IMR-90 (cell line): ENCODE measurements around the gene CST9L. TPM values are rescaled to one million over a fixed set of nuclear protein-coding genes. Genes with fewer than 3 reads are reported as not detected.
A peak's percentile ranks its signal among the peaks of the same experiment; 100 is the strongest.

Experiments
- ATAC-seq: fragments of 200-7000 bp; cut with Tn5 transposase; 2 replicates; pipeline ENCODE4 v1.9.1; 2020; ENCODE audit warnings: low read depth, mild to moderate bottlenecking, moderate library complexity
- BruUV-seq: library from RNA; stranded (reverse); fragments of 400-500 nt; replicated peaks from 2 replicates; lab custom pipeline; 2021; lab: Mats Ljungman, UMichigan
- CTCF ChIA-PET: fragments of 300-600 bp; formaldehyde crosslinking; extraction: SDS; loops from one replicate; lab custom pipeline; 2021; ENCODE audit warnings: antibody characterized with exemption; lab: Yijun Ruan, JAX
- POLR2A ChIA-PET: fragments of 300-600 bp; sonication (Branson Sonifier 250); formaldehyde crosslinking; loops from one replicate; lab custom pipeline; 2022; ENCODE audit warnings: antibody characterized with exemption; ENCODE audit not compliant: unreplicated experiment; lab: Charles Lee
- DNase-seq: peaks from one replicate; pipeline ENCODE4 v3.0.0; 2013
- H2AFZ ChIP-seq: replicated peaks from 2 replicates; pipeline ENCODE3; 2013; ENCODE audit warnings: low read length, mild to moderate bottlenecking; ENCODE audit not compliant: poor library complexity
- H2AK5ac ChIP-seq: 2 replicates; pipeline ENCODE4 v1.6.1; 2013; ENCODE audit warnings: low read depth, low read length, inconsistent platforms
- H2AK9ac ChIP-seq: replicated peaks from 2 replicates; pipeline ENCODE3; 2013; ENCODE audit warnings: mild to moderate bottlenecking, low read depth, low read length, moderate library complexity; ENCODE audit not compliant: poor library complexity
- H2BK120ac ChIP-seq: 2 replicates; pipeline ENCODE4 v1.6.1; 2013; ENCODE audit warnings: low read depth, low read length, inconsistent platforms
- H2BK15ac ChIP-seq: 3 replicates; pipeline ENCODE4 v1.6.1; 2013; ENCODE audit warnings: low read depth, low read length, inconsistent platforms
- H2BK20ac ChIP-seq: 2 replicates; pipeline ENCODE4 v1.6.1; 2013; ENCODE audit warnings: low read depth, mild to moderate bottlenecking, inconsistent platforms, low read length, moderate library complexity
- H2BK5ac ChIP-seq: 2 replicates; pipeline ENCODE4 v1.6.1; 2013; ENCODE audit warnings: mild to moderate bottlenecking, low read depth, low read length, inconsistent platforms; ENCODE audit not compliant: poor library complexity, severe bottlenecking
- H3K14ac ChIP-seq: replicated peaks from 2 replicates; pipeline ENCODE4 v1.6.1; 2013; ENCODE audit warnings: low read depth, low read length, inconsistent platforms
- H3K18ac ChIP-seq: 2 replicates; pipeline ENCODE4 v1.6.1; 2013; ENCODE audit warnings: low read depth, low read length, control low read depth
- H3K23ac ChIP-seq: 2 replicates; pipeline ENCODE4 v1.6.1; 2013; ENCODE audit warnings: low read depth, low read length, inconsistent platforms
- H3K27ac ChIP-seq: 2 replicates; pipeline ENCODE4 v1.5.1; 2013; ENCODE audit warnings: mild to moderate bottlenecking, control low read depth, low read length; ENCODE audit not compliant: insufficient read depth
- H3K27me3 ChIP-seq: 2 replicates; pipeline ENCODE4 v1.6.1; 2013; ENCODE audit warnings: low read length; ENCODE audit not compliant: control insufficient read depth, insufficient read depth
- H3K36me3 ChIP-seq: 2 replicates; pipeline ENCODE4 v1.6.1; 2013; ENCODE audit warnings: low read length, mixed read lengths; ENCODE audit not compliant: control insufficient read depth, insufficient read depth
- H3K4ac ChIP-seq: 2 replicates; pipeline ENCODE4 v1.6.1; 2013; ENCODE audit warnings: low read depth, low read length, inconsistent platforms
- H3K4me1 ChIP-seq: 2 replicates; pipeline ENCODE4 v1.6.1; 2013; ENCODE audit warnings: low read length, mixed read lengths; ENCODE audit not compliant: control insufficient read depth, insufficient read depth
- H3K4me2 ChIP-seq: 2 replicates; pipeline ENCODE4 v1.6.1; 2013; ENCODE audit warnings: low read depth, mild to moderate bottlenecking, control low read depth, low read length, moderate library complexity
- H3K4me3 ChIP-seq: 2 replicates; pipeline ENCODE4 v1.5.1; 2013; ENCODE audit warnings: low read depth, mild to moderate bottlenecking, control low read depth, low read length, moderate library complexity; ENCODE audit not compliant: insufficient read depth
- H3K56ac ChIP-seq: 2 replicates; pipeline ENCODE4 v1.6.1; 2013; ENCODE audit warnings: low read length, inconsistent platforms; ENCODE audit not compliant: insufficient read depth; ENCODE audit errors: extremely low read depth
- H3K79me1 ChIP-seq, 2 experiments: 2 replicates each; pipeline ENCODE4 v1.6.1; 2013; ENCODE audit warnings: low read length in 2 of 2, inconsistent platforms in 1 of 2, low read depth in 1 of 2
- H3K9ac ChIP-seq: 2 replicates; pipeline ENCODE4 v1.6.1; 2013; ENCODE audit warnings: low read depth, low read length, control low read depth
- H3K9me1 ChIP-seq: 2 replicates; pipeline ENCODE4 v1.6.1; 2013; ENCODE audit warnings: low read length, inconsistent platforms; ENCODE audit not compliant: insufficient read depth
- H3K9me3 ChIP-seq: 2 replicates; pipeline ENCODE4 v1.6.1; 2013; ENCODE audit warnings: low read length; ENCODE audit not compliant: control insufficient read depth, insufficient read depth
- H4K20me1 ChIP-seq: 2 replicates; pipeline ENCODE4 v1.6.1; 2013; ENCODE audit warnings: low read length, inconsistent platforms; ENCODE audit not compliant: insufficient read depth
- H4K5ac ChIP-seq: 2 replicates; pipeline ENCODE4 v1.6.1; 2013; ENCODE audit warnings: mild to moderate bottlenecking, low read depth, low read length, control low read depth
- H4K8ac ChIP-seq, 2 experiments: 2 replicates each; pipeline ENCODE4 v1.6.1; 2013; ENCODE audit warnings: low read depth in 2 of 2, low read length in 2 of 2, control low read depth in 1 of 2, inconsistent platforms in 1 of 2
- H4K91ac ChIP-seq: 2 replicates; pipeline ENCODE4 v1.6.1; 2013; ENCODE audit warnings: low read depth, low read length, inconsistent platforms; ENCODE audit not compliant: insufficient read depth
- CEBPB ChIP-seq: IDR thresholded peaks from 2 replicates; pipeline ENCODE4 v1.6.1; 2012; ENCODE audit warnings: low read depth, low read length, improper control_type of control experiment
- CHD1 ChIP-seq: IDR thresholded peaks from 2 replicates; pipeline ENCODE4 v1.6.1; 2012; ENCODE audit warnings: low read depth, low read length, improper control_type of control experiment
- CTCF ChIP-seq: conservative IDR thresholded peaks from 2 replicates; pipeline ENCODE4 v1.5.1; 2012; ENCODE audit warnings: mild to moderate bottlenecking, low read depth, low read length, improper control_type of control experiment
- ELK1 ChIP-seq: fragments of 150-350 bp; IDR thresholded peaks from 2 replicates; pipeline ENCODE4 v1.6.1; 2016; ENCODE audit warnings: low read depth, mild to moderate bottlenecking, low read length, moderate library complexity, borderline replicate concordance
- FOS ChIP-seq: fragments of 150-350 bp; IDR thresholded peaks from 2 replicates; pipeline ENCODE4 v1.6.1; 2016; ENCODE audit warnings: low read depth, low read length
- MAFK ChIP-seq: IDR thresholded peaks from 2 replicates; pipeline ENCODE4 v1.6.1; 2012; ENCODE audit warnings: low read depth, low read length, improper control_type of control experiment
- MAZ ChIP-seq: IDR thresholded peaks from 2 replicates; pipeline ENCODE4 v1.6.1; 2012; ENCODE audit warnings: low read depth, mild to moderate bottlenecking, low read length, improper control_type of control experiment, moderate library complexity, borderline replicate concordance
- MXI1 ChIP-seq: IDR thresholded peaks from 2 replicates; pipeline ENCODE4 v1.6.1; 2012; ENCODE audit warnings: low read depth, mild to moderate bottlenecking, low read length, moderate library complexity, borderline replicate concordance
- NFE2L2 ChIP-seq: fragments of 150-350 bp; IDR thresholded peaks from 2 replicates; pipeline ENCODE4 v1.6.1; 2016; ENCODE audit warnings: low read depth, mild to moderate bottlenecking, low read length
- POLR2A ChIP-seq: IDR thresholded peaks from 2 replicates; pipeline ENCODE4 v1.6.1; 2012; ENCODE audit warnings: mild to moderate bottlenecking, low read depth, low read length
- RAD21 ChIP-seq: IDR thresholded peaks from 2 replicates; pipeline ENCODE4 v1.6.1; 2012; ENCODE audit warnings: low read length, improper control_type of control experiment
- RCOR1 ChIP-seq: IDR thresholded peaks from 2 replicates; pipeline ENCODE4 v1.6.1; 2012; ENCODE audit warnings: mild to moderate bottlenecking, low read length, improper control_type of control experiment; ENCODE audit not compliant: insufficient replicate concordance
- RFX5 ChIP-seq: IDR thresholded peaks from 2 replicates; pipeline ENCODE4 v1.8.0; 2012; ENCODE audit warnings: low read depth, mild to moderate bottlenecking, low read length, moderate library complexity
- SMC3 ChIP-seq: fragments of 150-350 bp; IDR thresholded peaks from 2 replicates; pipeline ENCODE4 v1.6.1; 2016; ENCODE audit warnings: low read depth, mild to moderate bottlenecking, antibody characterized with exemption, low read length, moderate library complexity
- USF2 ChIP-seq: fragments of 150-350 bp; IDR thresholded peaks from 2 replicates; pipeline ENCODE4 v1.6.1; 2017; ENCODE audit warnings: mild to moderate bottlenecking, antibody characterized with exemption, low read length, low read depth
- WGBS, 2 experiments: methylation state at CpG; one replicate each; pipeline versions ENCODE4 v1.1.5 to v1.1.7; 2013; ENCODE audit warnings: missing lambda C conversion rate in 2 of 2; ENCODE audit not compliant: insufficient read length in 1 of 2; ENCODE audit errors: extremely low coverage in 2 of 2; 5-methylcytosine and 5-hydroxymethylcytosine counted together
- dilution Hi-C: fragments of 300-500 bp; cut with HindIII; formaldehyde crosslinking; loops from one replicate; pipeline ENCODE4 v1.14.3; 2018; ENCODE audit warnings: low sequenced_read_pairs; ENCODE audit not compliant: unreplicated experiment
- in situ Hi-C: fragments of 300-500 bp; cut with MboI; formaldehyde crosslinking; loops from 3 replicates; pipeline ENCODE4 v1.14.3; 2019; ENCODE audit warnings: low sequenced_read_pairs, inconsistent platforms, mixed read lengths
- intact Hi-C: fragments of 100-400 bp; cut with micrococcal nuclease; formaldehyde crosslinking; loops from 2 replicates; pipeline ENCODE4 v1.10.0; 2022
- polyA plus RNA-seq, 3 experiments: library from polyadenylated mRNA; depleted of rRNA; stranded (reverse); fragments of >200 nt; gene quantifications; 2 replicates each; pipeline ENCODE4 v1.2.3, GENCODE V29; 2012; ENCODE audit warnings: low replicate concordance in 1 of 3
- total RNA-seq: library from RNA; depleted of rRNA; stranded (reverse); fragments of >200 nt; gene quantifications from 2 replicates; pipeline ENCODE4 v1.2.3, GENCODE V29; 2012

CST9L gene
- total and polyA plus RNA-seq, 2 of the 4 experiments (the other 2 are of a cell fraction), result not detected

- intact Hi-C loops, result loop anchor here (1.0 to 10.0 kb wide), 3 partner anchors 165 to 911 kb away; no protein-coding TSS in a partner anchor
- no peak within 1 kb of the TSS for H2BK5ac ChIP-seq
- no peak within 1 kb of the TSS for H3K14ac ChIP-seq
- DNase-seq (no peak), ATAC-seq (no peak; the same call in 1 of the 2 replicates)
- dilution Hi-C loops, result no loop called here
- in situ Hi-C loops, result loop anchor here (10.0 kb wide), 1 partner anchor 161 kb away; no protein-coding TSS in a partner anchor
- H2BK120ac ChIP-seq, result no peak within 1 kb of the TSS
- H3K4me3 ChIP-seq, result no peak within 1 kb of the TSS
- no peak within 1 kb of the TSS for H3K4ac ChIP-seq
- H3K23ac ChIP-seq, result no peak within 1 kb of the TSS
- H3K56ac ChIP-seq, result no peak within 1 kb of the TSS
- no peak within 1 kb of the TSS for H3K9ac ChIP-seq
- no peaks in the 10 kb centered on the region for H3K4me1 ChIP-seq
- no peaks in the 10 kb centered on the region for H4K20me1 ChIP-seq
- no peak within 1 kb of the TSS for H2AK9ac ChIP-seq
- no peak within 1 kb of the TSS for H4K8ac ChIP-seq
- H2AK5ac ChIP-seq, result no peak within 1 kb of the TSS
- H3K18ac ChIP-seq, result no peak within 1 kb of the TSS
- BruUV-seq, result no TSS peak
- POLR2A ChIA-PET, result no interaction called here
- WGBS, 2 experiments, result no CpG with 5 or more reads among the region's 16 CpGs
- no peaks in the 10 kb centered on the region for H3K9me3 ChIP-seq
- H2BK15ac ChIP-seq, result no peak within 1 kb of the TSS
- no peak within 1 kb of the TSS for H3K4me2 ChIP-seq
- peaks cover 29% of the 10 kb centered on the region for H3K27me3 ChIP-seq
- no peaks in the 10 kb centered on the region for H3K79me1 ChIP-seq
- H2AFZ ChIP-seq, result peak within 1 kb of the TSS; percentile 54
- H3K9me1 ChIP-seq, result no peaks in the 10 kb centered on the region; the same call in 1 of the 2 replicates
- no peaks in the 10 kb centered on the region for H3K36me3 ChIP-seq
- H3K27ac ChIP-seq, result no peak within 1 kb of the TSS
- H4K5ac ChIP-seq, result no peak within 1 kb of the TSS
- CTCF ChIA-PET, result interaction anchor here (1.5 kb wide), 1 partner anchor 165 kb away, joined by 5 read pairs; no protein-coding TSS in a partner anchor
- no peak within 1 kb of the TSS for H2BK20ac ChIP-seq
- no peak within 1 kb of the TSS for H4K91ac ChIP-seq
- TF ChIP-seq CTCF (no peak), NFE2L2 (no peak), MAFK (no peak), RFX5 (no peak), RCOR1 (no peak), USF2 (no peak), CEBPB (no peak), FOS (no peak), SMC3 (no peak), POLR2A (no peak), CHD1 (no peak), RAD21 (no peak), MAZ (no peak), ELK1 (no peak), MXI1 (no peak)
These were observed 37.8 kb upstream of the CST9L start, which contains the start of gene CST9 for GRCh38 chr20:23605867-23606651. Gene CST9, minus strand, starts transcription at chr20:23605917. Its CDS starts 53 bp downstream, at chr20:23605864.
